Measurements from ENCODE around the gene SH3BP1. TPM values are rescaled to one million over a fixed set of nuclear protein-coding genes. Genes with fewer than 3 reads are reported as not detected.

The SH3BP1 gene
- total and polyA plus RNA-seq, 2 donors from 2014 or later = 2.2 to 12.8 TPM

DNA sequence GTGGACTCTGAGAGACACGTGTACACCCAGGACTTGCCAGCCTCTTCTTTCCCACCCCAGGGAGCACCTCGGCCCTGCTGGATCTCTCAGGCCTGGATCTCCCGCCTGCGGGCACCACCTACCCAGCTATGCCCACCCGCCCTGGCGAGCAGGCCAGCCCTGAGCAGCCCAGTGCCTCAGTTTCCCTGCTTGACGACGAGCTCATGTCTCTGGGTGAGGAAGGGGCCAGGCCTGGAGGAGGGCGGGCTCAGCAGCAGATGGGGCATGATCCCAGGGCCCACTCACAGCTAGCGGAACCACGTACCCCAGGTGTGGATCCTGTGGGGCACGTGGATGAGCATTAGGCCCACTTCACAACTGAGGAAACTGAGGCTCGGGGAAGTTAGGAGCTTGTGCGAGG lies 13.7 kb upstream of the SH3BP1 start:
- FAIRE-seq = no peak
- peaks cover 0 to 6% (median 2%) of the 10 kb centered on the region in 3 donors for H3K36me3 ChIP-seq (ENCODE audit: control insufficient read depth in 2 of 3, insufficient read depth in 3 of 3, low read length in 3 of 3)
- no peaks in the 10 kb centered on the region for H3K27me3 ChIP-seq (ENCODE audit: control insufficient read depth, insufficient read depth, low read length)
- intact Hi-C loops (cut with DNase I) = no loop called here
- no peak overlapping the region for H3K9ac ChIP-seq (ENCODE audit: low read length in 3 of 3)
- no peaks in the 10 kb centered on the region for H3K9me3 ChIP-seq (ENCODE audit: control insufficient read depth in 2 of 3, insufficient read depth in 1 of 3, low read length in 3 of 3)
- H3K27ac ChIP-seq (ENCODE audit: low read depth in 2 of 2, low read length in 2 of 2) = peak overlapping the region in 1 of 2 donors; percentile 55
- TF ChIP-seq CTCF (IDR thresholded peaks at IDR 0.05; ENCODE audit: borderline replicate concordance, extremely low read depth, insufficient read depth) = no peak
- H3K4me1 ChIP-seq (ENCODE audit: control insufficient read depth in 2 of 3, insufficient read depth in 2 of 3, low read depth in 1 of 3, low read length in 3 of 3) = peaks cover 0 to 2% (median 0%) of the 10 kb centered on the region in 3 donors
- DNase-seq = no peak
- no peak overlapping the region for H3K4me3 ChIP-seq (ENCODE audit: low read length in 3 of 3)

- Histone ChIP-seq H3K27ac (ENCODE audit: low read depth in 2 of 2, low read length in 2 of 2) (peak overlapping the region in 1 of 2 donors; percentile 55), H3K4me3 (ENCODE audit: low read length in 3 of 3) (no peak overlapping the region), H3K4me1 (ENCODE audit: control insufficient read depth in 2 of 3, insufficient read depth in 2 of 3, low read depth in 1 of 3, low read length in 3 of 3) (peaks cover 0 to 4% (median under 1%) of the 10 kb centered on the region in 3 donors), H3K9me3 (ENCODE audit: control insufficient read depth in 2 of 3, insufficient read depth in 1 of 3, low read length in 3 of 3) (no peaks in the 10 kb centered on the region), H3K9ac (ENCODE audit: low read length in 3 of 3) (no peak overlapping the region), H3K27me3 (ENCODE audit: control insufficient read depth, insufficient read depth, low read length) (no peaks in the 10 kb centered on the region), H3K36me3 (ENCODE audit: control insufficient read depth in 2 of 3, insufficient read depth in 3 of 3, low read length in 3 of 3) (peaks cover 0 to 6% (median 2%) of the 10 kb centered on the region in 3 donors)
- no peak for FAIRE-seq
- peak in 1 of 5 donors; percentile 90 for DNase-seq
- no peak for TF ChIP-seq CTCF (IDR thresholded peaks at IDR 0.05; ENCODE audit: borderline replicate concordance, extremely low read depth, insufficient read depth)
- intact Hi-C loops (cut with DNase I) = no loop called here
Measured at GRCh38 chr22:37626144-37626543, 13.3 kb upstream of the SH3BP1 start.

DNA sequence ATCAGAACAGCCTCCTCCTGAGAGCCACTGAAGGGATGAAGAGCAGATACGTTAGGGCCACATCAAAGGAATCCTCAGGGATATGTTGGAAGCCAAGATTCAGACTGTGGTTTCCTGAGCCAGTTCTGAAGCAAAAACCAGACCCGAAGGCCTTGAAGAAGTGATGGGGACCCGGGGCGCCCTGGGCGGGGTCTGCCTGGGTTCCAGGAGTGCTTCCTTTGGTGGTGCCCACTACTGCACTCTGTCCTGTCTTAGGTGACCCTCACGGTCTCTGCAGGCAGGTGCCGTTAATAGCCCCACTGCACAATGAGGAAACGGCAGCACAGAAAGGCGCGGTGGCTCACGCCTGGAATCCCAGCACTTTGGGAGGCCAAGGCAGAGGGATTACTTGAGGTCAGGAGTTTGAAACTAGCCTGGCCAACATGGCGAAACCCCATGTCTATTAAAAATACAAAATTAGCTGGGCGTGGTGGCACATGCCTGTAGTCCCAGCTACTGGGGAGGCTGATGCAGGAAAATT lies 12.9 kb upstream of the SH3BP1 start:
- Histone ChIP-seq H3K4me3 (ENCODE audit: low read length in 3 of 3) (no peak overlapping the region), H3K9ac (ENCODE audit: low read length in 3 of 3) (no peak overlapping the region), H3K9me3 (ENCODE audit: control insufficient read depth in 2 of 3, insufficient read depth in 1 of 3, low read length in 3 of 3) (no peaks in the 10 kb centered on the region), H3K27me3 (ENCODE audit: control insufficient read depth, insufficient read depth, low read length) (no peaks in the 10 kb centered on the region), H3K36me3 (ENCODE audit: control insufficient read depth in 2 of 3, insufficient read depth in 3 of 3, low read length in 3 of 3) (peaks cover 0 to 6% (median 2%) of the 10 kb centered on the region in 3 donors), H3K4me1 (ENCODE audit: control insufficient read depth in 2 of 3, insufficient read depth in 2 of 3, low read depth in 1 of 3, low read length in 3 of 3) (peaks cover 0 to 7% (median 2%) of the 10 kb centered on the region in 3 donors), H3K27ac (ENCODE audit: low read depth in 2 of 2, low read length in 2 of 2) (no peak overlapping the region)
- DNase-seq = no peak
- intact Hi-C loops (cut with DNase I) = no loop called here
- FAIRE-seq = no peak
- no peak for TF ChIP-seq CTCF (IDR thresholded peaks at IDR 0.05; ENCODE audit: borderline replicate concordance, extremely low read depth, insufficient read depth)

DNA sequence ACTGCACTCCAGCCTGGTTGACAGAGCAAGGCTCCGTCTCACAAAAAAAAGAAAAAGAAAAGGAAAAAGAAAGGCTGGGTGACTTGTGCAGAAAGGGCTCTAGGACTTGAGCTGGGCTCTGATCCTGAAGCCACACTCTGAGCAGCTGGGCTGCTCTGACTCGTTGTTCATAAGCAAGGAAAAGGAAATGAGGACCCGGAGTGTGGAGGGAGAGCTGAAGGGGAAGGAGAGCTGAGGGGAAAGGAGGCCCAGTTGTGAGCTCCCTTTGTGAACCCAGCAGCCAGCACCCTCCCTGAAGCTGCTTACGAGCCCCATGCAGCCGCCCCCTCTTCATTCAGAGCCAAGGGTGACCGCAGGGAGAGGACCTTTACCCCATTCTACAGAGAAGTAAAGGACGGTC lies 12.3 kb upstream of the SH3BP1 start:
- no peaks in the 10 kb centered on the region for H3K27me3 ChIP-seq (ENCODE audit: control insufficient read depth, insufficient read depth, low read length)
- H3K4me1 ChIP-seq (ENCODE audit: control insufficient read depth in 2 of 3, insufficient read depth in 2 of 3, low read depth in 1 of 3, low read length in 3 of 3) = peaks cover 0 to 7% (median 2%) of the 10 kb centered on the region in 3 donors
- H3K9me3 ChIP-seq (ENCODE audit: control insufficient read depth in 2 of 3, insufficient read depth in 1 of 3, low read length in 3 of 3) = no peaks in the 10 kb centered on the region
- no peak for FAIRE-seq
- intact Hi-C loops (cut with DNase I) = no loop called here
- H3K9ac ChIP-seq (ENCODE audit: low read length in 3 of 3) = no peak overlapping the region
- no peak overlapping the region for H3K27ac ChIP-seq (ENCODE audit: low read depth in 2 of 2, low read length in 2 of 2)
- H3K36me3 ChIP-seq (ENCODE audit: control insufficient read depth in 2 of 3, insufficient read depth in 3 of 3, low read length in 3 of 3) = peaks cover 0 to 6% (median 2%) of the 10 kb centered on the region in 3 donors
- no peak overlapping the region for H3K4me3 ChIP-seq (ENCODE audit: low read length in 3 of 3)
- no peak for TF ChIP-seq CTCF (IDR thresholded peaks at IDR 0.05; ENCODE audit: borderline replicate concordance, extremely low read depth, insufficient read depth)
- no peak for DNase-seq
